Activated naive CD4-positive, alpha-beta T cell treated with anti-CD3 and anti-CD28 coated beads, Interleukin-2, amount 50 U/mL, for 24 hours (primary cell): Measurements from ENCODE around the gene KIRREL3.

Experiments
- H3K27ac Mint-ChIP-seq: one replicate; pipeline ENCODE4 v1.8.0; 2021; ENCODE audit warnings: mild to moderate bottlenecking, mixed read lengths
- H3K27me3 Mint-ChIP-seq: one replicate; pipeline ENCODE4 v1.8.0; 2021; ENCODE audit warnings: mixed read lengths
- H3K36me3 Mint-ChIP-seq: one replicate; pipeline ENCODE4 v1.8.0; 2021; ENCODE audit warnings: mixed read lengths
- H3K4me1 Mint-ChIP-seq: one replicate; pipeline ENCODE4 v1.8.0; 2021; ENCODE audit warnings: mixed read lengths
- H3K4me3 Mint-ChIP-seq: one replicate; pipeline ENCODE4 v1.8.0; 2021; ENCODE audit warnings: mild to moderate bottlenecking, mixed read lengths
- H3K9me3 Mint-ChIP-seq: one replicate; pipeline ENCODE4 v1.8.0; 2021; ENCODE audit warnings: mixed read lengths

The KIRREL3 gene

GRCh38 chr11:126857860-126858808, 142.4 kb downstream of the KIRREL3 start:
- H3K27ac Mint-ChIP-seq, result no peak overlapping the region
- H3K9me3 Mint-ChIP-seq, result no peaks in the 10 kb centered on the region
- H3K36me3 Mint-ChIP-seq, result no peaks in the 10 kb centered on the region
- no peak overlapping the region for H3K4me3 Mint-ChIP-seq
- peaks cover 4% of the 10 kb centered on the region for H3K27me3 Mint-ChIP-seq
- peaks cover 2% of the 10 kb centered on the region for H3K4me1 Mint-ChIP-seq

GRCh38 chr11:126855536-126855935, 145.0 kb downstream of the KIRREL3 start:
- Mint-ChIP-seq H3K9me3 (no peaks in the 10 kb centered on the region), H3K4me1 (no peaks in the 10 kb centered on the region), H3K27ac (no peak overlapping the region), H3K36me3 (no peaks in the 10 kb centered on the region), H3K4me3 (no peak overlapping the region), H3K27me3 (peaks cover 4% of the 10 kb centered on the region)

GRCh38 chr11:126853732-126854131, 146.8 kb downstream of the KIRREL3 start:
- Mint-ChIP-seq H3K27me3 (peaks cover 2% of the 10 kb centered on the region), H3K36me3 (no peaks in the 10 kb centered on the region), H3K4me1 (no peaks in the 10 kb centered on the region), H3K4me3 (no peak overlapping the region), H3K9me3 (no peaks in the 10 kb centered on the region), H3K27ac (no peak overlapping the region)

- Mint-ChIP-seq H3K4me1 (no peaks in the 10 kb centered on the region), H3K36me3 (no peaks in the 10 kb centered on the region), H3K27ac (no peak overlapping the region), H3K27me3 (peaks cover 1% of the 10 kb centered on the region), H3K9me3 (no peaks in the 10 kb centered on the region), H3K4me3 (no peak overlapping the region)
These were observed 155.8 kb downstream of the KIRREL3 start for GRCh38 chr11:126844789-126845188.

GRCh38 chr11:126843096-126843495, 157.5 kb downstream of the KIRREL3 start:
- Mint-ChIP-seq H3K27ac (no peak overlapping the region), H3K4me3 (no peak overlapping the region), H3K27me3 (peaks cover 2% of the 10 kb centered on the region), H3K9me3 (no peaks in the 10 kb centered on the region), H3K4me1 (no peaks in the 10 kb centered on the region), H3K36me3 (no peaks in the 10 kb centered on the region)

GRCh38 chr11:126841999-126842398, 158.6 kb downstream of the KIRREL3 start:
- Mint-ChIP-seq H3K27me3 (peaks cover 6% of the 10 kb centered on the region), H3K36me3 (no peaks in the 10 kb centered on the region), H3K4me1 (no peaks in the 10 kb centered on the region), H3K4me3 (no peak overlapping the region), H3K27ac (no peak overlapping the region), H3K9me3 (no peaks in the 10 kb centered on the region)

GRCh38 chr11:126840975-126841374, 159.6 kb downstream of the KIRREL3 start:
- Mint-ChIP-seq H3K36me3 (no peaks in the 10 kb centered on the region), H3K27me3 (peaks cover 6% of the 10 kb centered on the region), H3K27ac (no peak overlapping the region), H3K4me1 (no peaks in the 10 kb centered on the region), H3K4me3 (no peak overlapping the region), H3K9me3 (no peaks in the 10 kb centered on the region)

GRCh38 chr11:126840201-126840886, 160.2 kb downstream of the KIRREL3 start:
- H3K4me3 Mint-ChIP-seq, result no peak overlapping the region
- H3K9me3 Mint-ChIP-seq, result no peaks in the 10 kb centered on the region
- H3K4me1 Mint-ChIP-seq, result no peaks in the 10 kb centered on the region
- no peaks in the 10 kb centered on the region for H3K36me3 Mint-ChIP-seq
- H3K27ac Mint-ChIP-seq, result no peak overlapping the region
- peaks cover 6% of the 10 kb centered on the region for H3K27me3 Mint-ChIP-seq

GRCh38 chr11:126839496-126839895, 161.1 kb downstream of the KIRREL3 start:
- Mint-ChIP-seq H3K4me3 (no peak overlapping the region), H3K9me3 (no peaks in the 10 kb centered on the region), H3K36me3 (no peaks in the 10 kb centered on the region), H3K4me1 (no peaks in the 10 kb centered on the region), H3K27me3 (peaks cover 6% of the 10 kb centered on the region), H3K27ac (no peak overlapping the region)

- H3K4me3 Mint-ChIP-seq, result no peak overlapping the region
- H3K27me3 Mint-ChIP-seq, result peaks cover 6% of the 10 kb centered on the region
- no peaks in the 10 kb centered on the region for H3K4me1 Mint-ChIP-seq
- H3K9me3 Mint-ChIP-seq, result no peaks in the 10 kb centered on the region
- H3K27ac Mint-ChIP-seq, result no peak overlapping the region
- no peaks in the 10 kb centered on the region for H3K36me3 Mint-ChIP-seq
These were observed 161.8 kb downstream of the KIRREL3 start for GRCh38 chr11:126838779-126839178.

- Mint-ChIP-seq H3K4me1 (no peaks in the 10 kb centered on the region), H3K9me3 (no peaks in the 10 kb centered on the region), H3K27ac (no peak overlapping the region), H3K4me3 (no peak overlapping the region), H3K36me3 (no peaks in the 10 kb centered on the region), H3K27me3 (peaks cover 6% of the 10 kb centered on the region)
These were observed 163.0 kb downstream of the KIRREL3 start for GRCh38 chr11:126837581-126837980.

- H3K4me1 Mint-ChIP-seq, result no peaks in the 10 kb centered on the region
- H3K4me3 Mint-ChIP-seq, result no peak overlapping the region
- H3K9me3 Mint-ChIP-seq, result no peaks in the 10 kb centered on the region
- H3K36me3 Mint-ChIP-seq, result no peaks in the 10 kb centered on the region
- H3K27ac Mint-ChIP-seq, result no peak overlapping the region
- H3K27me3 Mint-ChIP-seq, result peaks cover 8% of the 10 kb centered on the region
These were observed 166.0 kb downstream of the KIRREL3 start for GRCh38 chr11:126834573-126834972.

GRCh38 chr11:126834149-126834548, 166.4 kb downstream of the KIRREL3 start:
- H3K4me1 Mint-ChIP-seq, result no peaks in the 10 kb centered on the region
- H3K36me3 Mint-ChIP-seq, result no peaks in the 10 kb centered on the region
- H3K9me3 Mint-ChIP-seq, result no peaks in the 10 kb centered on the region
- peaks cover 8% of the 10 kb centered on the region for H3K27me3 Mint-ChIP-seq
- no peak overlapping the region for H3K4me3 Mint-ChIP-seq
- no peak overlapping the region for H3K27ac Mint-ChIP-seq

GRCh38 chr11:126833065-126833464, 167.5 kb downstream of the KIRREL3 start:
- H3K4me1 Mint-ChIP-seq, result no peaks in the 10 kb centered on the region
- H3K27me3 Mint-ChIP-seq, result peaks cover 7% of the 10 kb centered on the region
- H3K27ac Mint-ChIP-seq, result no peak overlapping the region
- no peaks in the 10 kb centered on the region for H3K9me3 Mint-ChIP-seq
- H3K4me3 Mint-ChIP-seq, result no peak overlapping the region
- no peaks in the 10 kb centered on the region for H3K36me3 Mint-ChIP-seq

- H3K4me1 Mint-ChIP-seq, result no peaks in the 10 kb centered on the region
- H3K9me3 Mint-ChIP-seq, result no peaks in the 10 kb centered on the region
- no peak overlapping the region for H3K4me3 Mint-ChIP-seq
- H3K36me3 Mint-ChIP-seq, result no peaks in the 10 kb centered on the region
- peaks cover 3% of the 10 kb centered on the region for H3K27me3 Mint-ChIP-seq
- H3K27ac Mint-ChIP-seq, result no peak overlapping the region
These were observed 168.2 kb downstream of the KIRREL3 start for GRCh38 chr11:126832387-126832786.

GRCh38 chr11:126830216-126830806, 170.3 kb downstream of the KIRREL3 start:
- no peaks in the 10 kb centered on the region for H3K9me3 Mint-ChIP-seq
- H3K36me3 Mint-ChIP-seq, result no peaks in the 10 kb centered on the region
- no peak overlapping the region for H3K4me3 Mint-ChIP-seq
- H3K27me3 Mint-ChIP-seq, result peaks cover 2% of the 10 kb centered on the region
- H3K4me1 Mint-ChIP-seq, result no peaks in the 10 kb centered on the region
- H3K27ac Mint-ChIP-seq, result no peak overlapping the region
